Stimulated activated CD8-positive, alpha-beta memory T cell treated with anti-CD3 and anti-CD28 coated beads, Interleukin-7, amount 100 ng/mL, for 48 hours (primary cell): ENCODE data around the gene CCDC87.
"Not testable (repeated sequence)": the region's sequence is repeated elsewhere in the genome, so short reads cannot be mapped to it uniquely, and the experiment has no call there.

Experiments
- DNase-seq, 2 donors: peaks; one replicate each; pipeline ENCODE4 v3.0.0-alpha.2; 2020; ENCODE audit warnings: low read depth in 1 of 2; ENCODE audit errors: extremely low read depth in 1 of 2

Gene CCDC87, protein sequence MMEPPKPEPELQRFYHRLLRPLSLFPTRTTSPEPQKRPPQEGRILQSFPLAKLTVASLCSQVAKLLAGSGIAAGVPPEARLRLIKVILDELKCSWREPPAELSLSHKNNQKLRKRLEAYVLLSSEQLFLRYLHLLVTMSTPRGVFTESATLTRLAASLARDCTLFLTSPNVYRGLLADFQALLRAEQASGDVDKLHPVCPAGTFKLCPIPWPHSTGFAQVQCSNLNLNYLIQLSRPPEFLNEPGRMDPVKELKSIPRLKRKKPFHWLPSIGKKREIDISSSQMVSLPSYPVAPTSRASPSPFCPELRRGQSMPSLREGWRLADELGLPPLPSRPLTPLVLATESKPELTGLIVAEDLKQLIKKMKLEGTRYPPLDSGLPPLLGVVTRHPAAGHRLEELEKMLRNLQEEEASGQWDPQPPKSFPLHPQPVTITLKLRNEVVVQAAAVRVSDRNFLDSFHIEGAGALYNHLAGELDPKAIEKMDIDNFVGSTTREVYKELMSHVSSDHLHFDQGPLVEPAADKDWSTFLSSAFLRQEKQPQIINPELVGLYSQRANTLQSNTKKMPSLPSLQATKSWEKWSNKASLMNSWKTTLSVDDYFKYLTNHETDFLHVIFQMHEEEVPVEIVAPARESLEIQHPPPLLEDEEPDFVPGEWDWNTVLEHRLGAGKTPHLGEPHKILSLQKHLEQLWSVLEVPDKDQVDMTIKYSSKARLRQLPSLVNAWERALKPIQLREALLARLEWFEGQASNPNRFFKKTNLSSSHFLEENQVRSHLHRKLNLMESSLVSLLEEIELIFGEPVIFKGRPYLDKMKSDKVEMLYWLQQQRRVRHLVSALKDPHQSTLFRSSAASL

GRCh38 chr11:66592457-66593302 lies at the start of gene CCDC87, which contains the start of gene CCS:
CCDC87 (minus strand) TSS chr11:66593063; CDS start chr11:66593015, 48 bp downstream.
CCS (plus strand) TSS chr11:66593185; CDS start chr11:66593262, 77 bp downstream.
- DNase-seq, result peak; percentile 98

GRCh38 chr11:66641834-66642233 lies 49.0 kb upstream of the CCDC87 start:
- no peak for DNase-seq

GRCh38 chr11:66639814-66640340 lies 47.0 kb upstream of the CCDC87 start:
- DNase-seq, result not testable (repeated sequence)

- DNase-seq, result no peak
Observed at GRCh38 chr11:66639066-66639813, 46.4 kb upstream of the CCDC87 start.

GRCh38 chr11:66638177-66639065 lies 45.6 kb upstream of the CCDC87 start, which contains the start of gene RBM4:
RBM4 (plus strand) TSS chr11:66638703; CDS start chr11:66639712, 1,009 bp downstream.
- peak; percentile 86 to 94 for DNase-seq

GRCh38 chr11:66637557-66638176 lies 44.8 kb upstream of the CCDC87 start:
- no peak for DNase-seq

DNA sequence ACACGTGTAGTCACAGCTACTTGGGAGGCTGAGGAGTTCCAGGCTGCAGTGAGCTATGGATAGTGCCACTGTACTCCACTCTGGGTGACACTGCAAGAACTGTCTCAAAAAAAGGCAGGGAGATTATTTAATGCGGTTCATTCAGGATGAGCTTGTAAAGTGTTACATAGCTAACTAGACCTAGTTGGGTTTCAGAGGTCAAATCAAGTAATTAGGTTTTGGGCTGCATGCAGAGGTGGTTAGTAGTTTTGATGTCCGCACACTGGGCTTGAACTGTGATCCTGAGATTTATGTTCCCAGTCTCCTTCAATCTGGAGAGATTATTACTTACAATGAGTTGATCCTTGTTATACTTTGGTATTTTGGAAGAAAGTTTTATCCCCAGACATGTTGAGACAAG lies 43.5 kb upstream of the CCDC87 start:
- DNase-seq, result no peak

GRCh38 chr11:66632952-66633351 lies 40.1 kb upstream of the CCDC87 start:
- DNase-seq, result no peak

GRCh38 chr11:66631883-66632282 lies 39.0 kb upstream of the CCDC87 start:
- DNase-seq, result no peak

DNA sequence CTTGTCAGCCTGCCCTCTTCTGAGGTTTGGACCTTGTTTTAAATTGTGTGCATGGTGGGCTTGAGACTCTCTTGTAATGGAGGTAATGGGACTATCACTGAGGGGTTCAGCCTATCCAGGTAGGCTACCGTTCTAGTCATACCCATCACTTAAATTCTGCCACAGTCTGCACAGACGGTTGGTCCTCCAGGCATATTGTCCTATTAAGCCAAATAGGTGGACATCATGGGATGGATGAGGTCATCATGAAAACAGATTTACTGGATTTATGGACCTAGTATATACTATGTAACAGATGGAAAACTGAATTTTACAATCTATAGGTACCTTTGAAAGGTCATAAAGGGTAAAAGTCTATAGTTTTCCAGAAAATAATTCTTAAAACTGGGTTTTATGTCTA lies 36.5 kb upstream of the CCDC87 start:
- DNase-seq, result no peak

- no peak for DNase-seq
Observed at GRCh38 chr11:66628061-66628603, 35.3 kb upstream of the CCDC87 start.

- DNase-seq, result no peak
Observed at GRCh38 chr11:66626926-66627325, 34.1 kb upstream of the CCDC87 start.

GRCh38 chr11:66626382-66626781 lies 33.5 kb upstream of the CCDC87 start:
- no peak for DNase-seq

DNA sequence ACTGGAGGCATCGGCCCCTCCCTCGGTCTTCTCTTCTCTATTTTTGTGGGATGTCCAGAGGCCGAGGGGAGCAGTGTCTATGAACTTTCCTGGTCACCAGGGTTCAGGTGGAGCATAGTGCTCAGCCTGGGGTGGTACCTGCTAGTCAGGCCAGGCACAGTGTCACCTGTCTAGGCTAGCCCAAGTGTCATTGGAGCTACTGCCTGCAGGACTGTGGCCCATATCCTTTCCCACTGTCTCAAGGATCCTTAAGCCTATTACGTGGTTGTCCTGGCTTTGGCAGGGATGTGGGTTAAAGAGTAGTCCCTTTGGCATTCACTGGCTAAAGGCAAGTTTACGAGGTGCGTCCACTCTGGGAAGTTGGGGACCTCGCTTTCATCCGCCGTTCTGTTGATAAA lies 32.9 kb upstream of the CCDC87 start:
- no peak for DNase-seq

DNA sequence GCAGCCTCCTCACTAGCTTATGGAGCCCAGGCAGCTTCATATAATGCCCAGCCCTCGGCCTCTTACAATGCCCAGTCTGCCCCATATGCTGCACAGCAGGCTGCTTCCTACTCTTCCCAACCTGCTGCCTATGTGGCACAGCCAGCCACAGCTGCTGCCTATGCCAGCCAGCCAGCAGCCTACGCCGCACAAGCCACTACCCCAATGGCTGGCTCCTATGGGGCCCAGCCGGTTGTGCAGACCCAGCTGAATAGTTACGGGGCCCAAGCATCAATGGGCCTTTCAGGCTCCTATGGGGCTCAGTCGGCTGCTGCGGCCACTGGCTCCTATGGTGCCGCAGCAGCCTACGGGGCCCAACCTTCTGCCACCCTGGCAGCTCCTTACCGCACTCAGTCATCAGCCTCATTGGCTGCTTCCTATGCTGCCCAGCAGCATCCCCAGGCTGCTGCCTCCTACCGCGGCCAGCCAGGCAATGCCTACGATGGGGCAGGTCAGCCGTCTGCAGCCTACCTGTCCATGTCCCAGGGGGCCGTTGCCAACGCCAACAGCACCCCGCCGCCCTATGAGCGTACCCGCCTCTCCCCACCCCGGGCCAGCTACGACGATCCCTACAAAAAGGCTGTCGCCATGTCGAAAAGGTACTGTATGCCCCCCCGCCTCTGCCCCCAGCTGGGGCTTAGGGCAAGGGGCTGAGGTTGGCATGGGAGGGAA lies 32.3 kb upstream of the CCDC87 start:
- DNase-seq, result no peak

DNA sequence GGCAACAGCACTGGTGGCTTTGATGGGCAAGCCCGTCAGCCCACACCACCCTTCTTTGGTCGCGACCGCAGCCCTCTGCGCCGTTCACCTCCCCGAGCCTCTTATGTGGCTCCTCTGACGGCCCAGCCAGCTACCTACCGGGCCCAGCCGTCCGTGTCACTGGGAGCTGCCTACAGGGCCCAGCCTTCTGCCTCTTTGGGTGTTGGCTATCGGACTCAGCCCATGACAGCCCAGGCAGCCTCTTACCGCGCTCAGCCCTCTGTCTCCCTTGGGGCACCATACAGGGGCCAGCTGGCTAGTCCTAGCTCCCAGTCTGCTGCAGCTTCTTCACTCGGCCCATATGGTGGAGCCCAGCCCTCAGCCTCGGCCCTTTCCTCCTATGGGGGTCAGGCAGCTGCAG lies 31.6 kb upstream of the CCDC87 start:
- DNase-seq, result no peak

- no peak for DNase-seq
Observed at GRCh38 chr11:66619080-66619554, 26.3 kb upstream of the CCDC87 start.
